PFSK-1 (cell line): ENCODE data around the gene IKZF4.

Source experiments
- SIN3A ChIP-seq: IDR thresholded peaks from 2 replicates; pipeline ENCODE4 v1.6.1; 2012; ENCODE audit warnings: mild to moderate bottlenecking, low read length, moderate library complexity, borderline replicate concordance; ENCODE audit not compliant: insufficient read depth
- TF ChIP-seq, protein P1 (sequence below), 2 experiments: IDR thresholded peaks; 2 replicates each; pipeline versions ENCODE4 v1.6.1 to v1.8.0; 2011 to 2012; ENCODE audit warnings: low read depth in 2 of 2, low read length in 2 of 2, control low read depth in 1 of 2, inconsistent platforms in 1 of 2, mild to moderate bottlenecking in 1 of 2, moderate library complexity in 1 of 2; ENCODE audit not compliant: insufficient read depth in 1 of 2

DNA sequence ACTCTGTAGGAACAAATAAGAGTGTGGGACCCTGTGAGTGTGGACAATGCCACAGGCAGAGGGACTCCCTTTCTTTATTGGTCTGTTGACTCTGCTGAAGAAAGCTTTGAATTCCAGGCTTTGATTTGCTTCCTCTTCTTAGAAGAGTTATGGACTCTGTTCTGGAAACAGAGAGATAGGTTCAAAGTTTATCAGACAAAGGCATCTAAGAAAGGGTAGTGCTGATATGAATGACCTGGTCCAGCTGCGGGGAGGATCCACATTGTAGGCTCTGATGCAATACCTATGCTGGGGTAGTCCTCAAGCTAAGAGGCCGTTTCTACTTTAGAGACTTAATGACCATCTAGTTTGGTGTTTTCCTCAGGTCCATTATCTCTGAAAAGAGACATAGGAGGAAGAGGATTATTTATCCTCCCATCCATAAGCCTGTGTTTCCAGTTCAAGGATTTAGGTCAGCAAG lies 10.7 kb upstream of the IKZF4 start:
- TF ChIP-seq SIN3A, result no peak
- TF ChIP-seq, protein P1, sequence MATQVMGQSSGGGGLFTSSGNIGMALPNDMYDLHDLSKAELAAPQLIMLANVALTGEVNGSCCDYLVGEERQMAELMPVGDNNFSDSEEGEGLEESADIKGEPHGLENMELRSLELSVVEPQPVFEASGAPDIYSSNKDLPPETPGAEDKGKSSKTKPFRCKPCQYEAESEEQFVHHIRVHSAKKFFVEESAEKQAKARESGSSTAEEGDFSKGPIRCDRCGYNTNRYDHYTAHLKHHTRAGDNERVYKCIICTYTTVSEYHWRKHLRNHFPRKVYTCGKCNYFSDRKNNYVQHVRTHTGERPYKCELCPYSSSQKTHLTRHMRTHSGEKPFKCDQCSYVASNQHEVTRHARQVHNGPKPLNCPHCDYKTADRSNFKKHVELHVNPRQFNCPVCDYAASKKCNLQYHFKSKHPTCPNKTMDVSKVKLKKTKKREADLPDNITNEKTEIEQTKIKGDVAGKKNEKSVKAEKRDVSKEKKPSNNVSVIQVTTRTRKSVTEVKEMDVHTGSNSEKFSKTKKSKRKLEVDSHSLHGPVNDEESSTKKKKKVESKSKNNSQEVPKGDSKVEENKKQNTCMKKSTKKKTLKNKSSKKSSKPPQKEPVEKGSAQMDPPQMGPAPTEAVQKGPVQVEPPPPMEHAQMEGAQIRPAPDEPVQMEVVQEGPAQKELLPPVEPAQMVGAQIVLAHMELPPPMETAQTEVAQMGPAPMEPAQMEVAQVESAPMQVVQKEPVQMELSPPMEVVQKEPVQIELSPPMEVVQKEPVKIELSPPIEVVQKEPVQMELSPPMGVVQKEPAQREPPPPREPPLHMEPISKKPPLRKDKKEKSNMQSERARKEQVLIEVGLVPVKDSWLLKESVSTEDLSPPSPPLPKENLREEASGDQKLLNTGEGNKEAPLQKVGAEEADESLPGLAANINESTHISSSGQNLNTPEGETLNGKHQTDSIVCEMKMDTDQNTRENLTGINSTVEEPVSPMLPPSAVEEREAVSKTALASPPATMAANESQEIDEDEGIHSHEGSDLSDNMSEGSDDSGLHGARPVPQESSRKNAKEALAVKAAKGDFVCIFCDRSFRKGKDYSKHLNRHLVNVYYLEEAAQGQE (IDR thresholded peaks at IDR 0.05; ENCODE audit: insufficient read depth in 1 of 2, low read depth in 2 of 2, low read length in 2 of 2), result no peak
